NCI-H69 (cell line): ENCODE results near the gene RPS18.
"Not testable (repeated sequence)": the region's sequence is repeated elsewhere in the genome, so short reads cannot be mapped to it uniquely, and the experiment has no call there.

Experiments used
- DNase-seq: peaks from one replicate; lab custom pipeline; 2025; lab: John Stamatoyannopoulos, UW

Gene RPS18

GRCh38 chr6:33272275-33273128, 627 bp downstream of the RPS18 start:
- DNase-seq: no peak

GRCh38 chr6:33273129-33273923, 1.5 kb downstream of the RPS18 start:
- DNase-seq: no peak

GRCh38 chr6:33273924-33274902, 2.3 kb downstream of the RPS18 start:
- no peak for DNase-seq

GRCh38 chr6:33275795-33276580, 4.1 kb downstream of the RPS18 start:
- not testable (repeated sequence) for DNase-seq

GRCh38 chr6:33276581-33276863, 4.6 kb downstream of the RPS18 start:
- no peak for DNase-seq

- peak; percentile 90 for DNase-seq
Measured at GRCh38 chr6:33276864-33277662, 5.2 kb downstream of the RPS18 start, which contains the start of gene B3GALT4. Gene B3GALT4, plus strand, starts transcription at chr6:33277123. Its CDS starts 297 bp downstream, at chr6:33277420.

- peak; percentile 30 for DNase-seq
Measured at GRCh38 chr6:33277663-33278391, 6.0 kb downstream of the RPS18 start.

- DNase-seq: no peak
Measured at GRCh38 chr6:33278392-33278741, 6.5 kb downstream of the RPS18 start.

GRCh38 chr6:33278810-33279209, 6.9 kb downstream of the RPS18 start:
- DNase-seq: no peak

GRCh38 chr6:33279257-33279695, 7.4 kb downstream of the RPS18 start:
- no peak for DNase-seq

GRCh38 chr6:33279971-33280511, 8.2 kb downstream of the RPS18 start:
- peak; percentile 57 for DNase-seq

GRCh38 chr6:33280539-33280938, 8.7 kb downstream of the RPS18 start:
- no peak for DNase-seq

GRCh38 chr6:33285214-33285613, 13.3 kb downstream of the RPS18 start:
- DNase-seq: not testable (repeated sequence)

- DNase-seq: no peak
Measured at GRCh38 chr6:33286946-33287914, 15.4 kb downstream of the RPS18 start.

- no peak for DNase-seq
Measured at GRCh38 chr6:33288141-33288920, 16.5 kb downstream of the RPS18 start.

- DNase-seq: peak; percentile 92
Measured at GRCh38 chr6:33288921-33289783, 17.3 kb downstream of the RPS18 start, which contains the start of the genes PFDN6 and WDR46. Gene PFDN6, plus strand, starts transcription at chr6:33289601. Its CDS starts 256 bp downstream, at chr6:33289857. Gene WDR46, minus strand, starts transcription at chr6:33289239. Its CDS starts 69 bp downstream, at chr6:33289170.
